H9 (cell line): ENCODE results near the gene GPR45. TPM values are rescaled to one million over a fixed set of nuclear protein-coding genes. Genes with fewer than 3 reads are reported as not detected.

ENCODE experiments used
- DNase-seq: peaks from one replicate; pipeline ENCODE4 v3.0.0-alpha.2; 2017
- H2AFZ ChIP-seq: one replicate; pipeline ENCODE4 v1.6.1; 2013; ENCODE audit warnings: mild to moderate bottlenecking, low read length, control low read depth, moderate library complexity
- H2AK5ac ChIP-seq: 2 replicates; pipeline ENCODE4 v1.6.1; 2013; ENCODE audit warnings: low read length, control low read depth, mixed read lengths; ENCODE audit not compliant: insufficient read length
- H2BK120ac ChIP-seq: one replicate; pipeline ENCODE4 v1.6.1; 2013; ENCODE audit warnings: low read depth, mild to moderate bottlenecking, low read length, control low read depth, inconsistent platforms; ENCODE audit not compliant: poor library complexity, severe bottlenecking
- H2BK12ac ChIP-seq: 2 replicates; pipeline ENCODE4 v1.6.1; 2013; ENCODE audit warnings: low read length, control low read depth, mixed read lengths, low read depth; ENCODE audit not compliant: insufficient read length
- H2BK15ac ChIP-seq: 2 replicates; pipeline ENCODE4 v1.6.1; 2013; ENCODE audit warnings: low read depth, low read length, control low read depth
- H2BK20ac ChIP-seq: one replicate; pipeline ENCODE4 v1.6.1; 2013; ENCODE audit warnings: low read depth, mild to moderate bottlenecking, low read length, control low read depth, inconsistent platforms; ENCODE audit not compliant: poor library complexity, severe bottlenecking
- H2BK5ac ChIP-seq: 2 replicates; pipeline ENCODE4 v1.6.1; 2013; ENCODE audit warnings: low read length, control low read depth, mixed read lengths; ENCODE audit not compliant: insufficient read length
- H3K14ac ChIP-seq: 2 replicates; pipeline ENCODE4 v1.6.1; 2013; ENCODE audit warnings: low read length, control low read depth; ENCODE audit not compliant: insufficient read depth
- H3K18ac ChIP-seq: 2 replicates; pipeline ENCODE4 v1.6.1; 2013; ENCODE audit warnings: low read depth, mild to moderate bottlenecking, mixed read lengths, low read length, control low read depth; ENCODE audit not compliant: insufficient read length
- H3K23ac ChIP-seq: 2 replicates; pipeline ENCODE4 v1.6.1; 2013; ENCODE audit warnings: low read length, control low read depth, mixed read lengths, low read depth; ENCODE audit not compliant: insufficient read length
- H3K23me2 ChIP-seq: 2 replicates; pipeline ENCODE4 v1.6.1; 2013; ENCODE audit warnings: low read depth, mild to moderate bottlenecking, mixed read lengths, low read length, control low read depth; ENCODE audit not compliant: insufficient read length, poor library complexity, severe bottlenecking
- H3K27ac ChIP-seq: 2 replicates; pipeline ENCODE4 v1.5.1; 2013; ENCODE audit warnings: low read length, control low read depth, mixed read lengths, low read depth; ENCODE audit not compliant: insufficient read length
- H3K27me3 ChIP-seq: 2 replicates; pipeline ENCODE4 v1.6.1; 2013; ENCODE audit warnings: low read length, control low read depth, inconsistent platforms; ENCODE audit not compliant: insufficient read depth
- H3K4ac ChIP-seq: 2 replicates; pipeline ENCODE4 v1.6.1; 2013; ENCODE audit warnings: low read depth, mild to moderate bottlenecking, control low read depth, inconsistent platforms, low read length, moderate library complexity
- H3K4me1 ChIP-seq: 2 replicates; pipeline ENCODE4 v1.6.1; 2013; ENCODE audit warnings: low read length, control low read depth, inconsistent platforms; ENCODE audit not compliant: insufficient read depth
- H3K4me2 ChIP-seq: 2 replicates; pipeline ENCODE4 v1.6.1; 2013; ENCODE audit warnings: low read length, control low read depth, mixed read lengths; ENCODE audit not compliant: insufficient read length, insufficient read depth
- H3K56ac ChIP-seq: 2 replicates; pipeline ENCODE4 v1.6.1; 2013; ENCODE audit warnings: low read depth, mild to moderate bottlenecking, mixed read lengths, low read length, control low read depth; ENCODE audit not compliant: insufficient read length
- H3K79me1 ChIP-seq: 2 replicates; pipeline ENCODE4 v1.6.1; 2013; ENCODE audit warnings: low read depth, mild to moderate bottlenecking, moderate library complexity, low read length, control low read depth, inconsistent platforms; ENCODE audit not compliant: insufficient read depth, poor library complexity, severe bottlenecking
- H3K79me2 ChIP-seq: 2 replicates; pipeline ENCODE4 v1.6.1; 2013; ENCODE audit warnings: low read length, control low read depth, inconsistent platforms; ENCODE audit not compliant: insufficient read depth
- H3K9ac ChIP-seq: 2 replicates; pipeline ENCODE4 v1.6.1; 2013; ENCODE audit warnings: low read length, control low read depth, mixed read lengths; ENCODE audit not compliant: insufficient read length; ENCODE audit errors: extremely low read depth
- H3K9me3 ChIP-seq: one replicate; pipeline ENCODE4 v1.6.1; 2013; ENCODE audit warnings: low read depth, low read length, inconsistent platforms; ENCODE audit not compliant: control insufficient read depth
- H3T11ph ChIP-seq: one replicate; pipeline ENCODE4 v1.6.1; 2013; ENCODE audit warnings: mild to moderate bottlenecking, low read length, control low read depth, inconsistent platforms
- H4K20me1 ChIP-seq: one replicate; pipeline ENCODE4 v1.6.1; 2013; ENCODE audit not compliant: control insufficient read depth, insufficient read length, insufficient read depth
- H4K5ac ChIP-seq: 2 replicates; pipeline ENCODE4 v1.6.1; 2013; ENCODE audit warnings: low read depth, mild to moderate bottlenecking, mixed read lengths, low read length, control low read depth; ENCODE audit not compliant: insufficient read length
- H4K8ac ChIP-seq: replicated peaks from 2 replicates; pipeline ENCODE4 v1.6.1; 2013; ENCODE audit warnings: low read length, control low read depth, mixed read lengths, low read depth; ENCODE audit not compliant: insufficient read length
- H4K91ac ChIP-seq: 2 replicates; pipeline ENCODE4 v1.6.1; 2013; ENCODE audit warnings: low read depth, mild to moderate bottlenecking, moderate library complexity, mixed read lengths, low read length, control low read depth; ENCODE audit not compliant: insufficient read length
- H3K27ac Mint-ChIP-seq, 3 experiments: 2 replicates in 2 of 3; 3 replicates in 1 of 3; pipeline ENCODE4 v1.8.0; 2020 to 2021; ENCODE audit warnings: mixed read lengths in 3 of 3, mild to moderate bottlenecking in 1 of 3, moderate library complexity in 1 of 3
- H3K27me3 Mint-ChIP-seq: 2 replicates; pipeline ENCODE4 v1.8.0; 2021; ENCODE audit warnings: low read depth, mild to moderate bottlenecking, moderate library complexity, mixed read lengths
- H3K36me3 Mint-ChIP-seq, 3 experiments: 2 replicates in 2 of 3; 3 replicates in 1 of 3; pipeline ENCODE4 v1.8.0; 2020 to 2021; ENCODE audit warnings: low read depth in 3 of 3, mixed read lengths in 3 of 3; ENCODE audit not compliant: insufficient read depth in 1 of 3
- H3K4me1 Mint-ChIP-seq, 2 experiments: 2 replicates each; pipeline ENCODE4 v1.8.0; 2020; ENCODE audit warnings: mixed read lengths in 2 of 2
- H3K4me3 Mint-ChIP-seq, 2 experiments: 2 replicates in 1 of 2; 3 replicates in 1 of 2; pipeline ENCODE4 v1.8.0; 2020 to 2021; ENCODE audit warnings: mild to moderate bottlenecking in 2 of 2, mixed read lengths in 2 of 2, moderate library complexity in 1 of 2
- H3K9me3 Mint-ChIP-seq, 2 experiments: 2 replicates in 1 of 2; 3 replicates in 1 of 2; pipeline ENCODE4 v1.8.0; 2020; ENCODE audit warnings: mild to moderate bottlenecking in 2 of 2, mixed read lengths in 2 of 2, moderate library complexity in 1 of 2
- CTCF ChIP-seq: fragments of 200-600 bp; sonication (generic); conservative IDR thresholded peaks from 3 replicates; pipeline ENCODE4 v1.8.0; 2021; ENCODE audit warnings: antibody characterized with exemption, mild to moderate bottlenecking
- WGBS: extraction: QIAGEN DNeasy Blood & Tissue Kit; methylation state at CpG from one replicate; pipeline ENCODE4 v1.1.7; 2013; ENCODE audit warnings: missing lambda C conversion rate, low lambda C conversion rate, mixed read lengths; ENCODE audit not compliant: insufficient read length; ENCODE audit errors: extremely low coverage; 5-methylcytosine and 5-hydroxymethylcytosine counted together
- total RNA-seq: library from RNA; stranded (reverse); gene quantifications from 2 replicates; pipeline ENCODE4 v1.2.1, GENCODE V29; 2021

Gene GPR45
- total RNA-seq, 1 experiment from 2014 or later = not detected

- H3K27me3 ChIP-seq = no peaks in the 10 kb centered on the region
- H4K91ac ChIP-seq = no peak overlapping the region
- DNase-seq = no peak
- H2BK12ac ChIP-seq = no peak overlapping the region
- no peak overlapping the region for H4K8ac ChIP-seq
- no peak overlapping the region for H3K14ac ChIP-seq
- H3K4me1 Mint-ChIP-seq = no peaks in the 10 kb centered on the region
- no CpG with 5 or more reads among the region's 5 CpGs for WGBS
- no peak overlapping the region for H3K23ac ChIP-seq
- H3K27ac ChIP-seq = no peak overlapping the region
- no peak overlapping the region for H3K56ac ChIP-seq
- no peaks in the 10 kb centered on the region for H4K20me1 ChIP-seq
- H3T11ph ChIP-seq = no peak overlapping the region
- no peak overlapping the region for H3K4ac ChIP-seq
- H3K27me3 Mint-ChIP-seq = no peaks in the 10 kb centered on the region
- H2BK120ac ChIP-seq = no peak overlapping the region
- H3K79me1 ChIP-seq = no peaks in the 10 kb centered on the region
- H3K4me2 ChIP-seq = no peak overlapping the region
- no peaks in the 10 kb centered on the region for H3K9me3 ChIP-seq
- no peak overlapping the region for H2AK5ac ChIP-seq
- H3K4me1 ChIP-seq = no peaks in the 10 kb centered on the region
- H3K18ac ChIP-seq = no peak overlapping the region
- TF ChIP-seq CTCF = peak; percentile 49
- H4K5ac ChIP-seq = no peak overlapping the region
- H3K9me3 Mint-ChIP-seq = no peaks in the 10 kb centered on the region
- H3K4me3 Mint-ChIP-seq = no peak overlapping the region
- H3K79me2 ChIP-seq = no peaks in the 10 kb centered on the region
- H2BK15ac ChIP-seq = no peak overlapping the region
- H3K9ac ChIP-seq = no peak overlapping the region
- peaks cover 7 to 64% (median 26%) of the 10 kb centered on the region in 3 experiments; a peak in 6 of 7 replicates for H3K36me3 Mint-ChIP-seq
- H3K27ac Mint-ChIP-seq = no peak overlapping the region
- no peaks in the 10 kb centered on the region for H3K23me2 ChIP-seq
- H2AFZ ChIP-seq = no peak overlapping the region
- no peak overlapping the region for H2BK20ac ChIP-seq
- no peak overlapping the region for H2BK5ac ChIP-seq
Observed at GRCh38 chr2:105278654-105279053, 37.1 kb downstream of the GPR45 start.
